ENCODE data around the gene FLT3LG. TPM values are rescaled to one million over a fixed set of nuclear protein-coding genes. Genes with fewer than 3 reads are reported as not detected.

FLT3LG gene
- total RNA-seq, 1 experiment from 2014 or later: 0.18 TPM

- H3K27me3 ChIP-seq (ENCODE audit: low read length): peaks cover 28% of the 10 kb centered on the region
- 0 out of 2 replicates have a peak, but pooled peaks cover 8% of the 10 kb centered on the region for H3K4me1 ChIP-seq (ENCODE audit: insufficient read depth, low read length)
- DNase-seq (no peak), ATAC-seq (no peak)
- no peak overlapping the region for H3K9ac ChIP-seq (ENCODE audit: low read length)
- no peak overlapping the region for H3K4me2 ChIP-seq (ENCODE audit: low read length)
- no TSS peak for BruUV-seq (replicated peaks)
- no peaks in the 10 kb centered on the region for H3K79me2 ChIP-seq (ENCODE audit: low read length)
- H2AFZ ChIP-seq (ENCODE audit: low read length): no peak overlapping the region
- intact Hi-C loops (cut with micrococcal nuclease): no loop called here
- H3K9me3 ChIP-seq (ENCODE audit: low read length): no peaks in the 10 kb centered on the region
- no peak overlapping the region for H3K27ac ChIP-seq (ENCODE audit: low read length)
- no peaks in the 10 kb centered on the region for H3K36me3 ChIP-seq (ENCODE audit: low read depth, low read length)
- H3F3A ChIP-seq (ENCODE audit: low read length, unreplicated experiment): no peaks in the 10 kb centered on the region
- TF ChIP-seq EZH2phosphoT487 (IDR thresholded peaks at IDR 0.05; ENCODE audit: borderline replicate concordance, low read length): no peak
- TF ChIP-seq CTCF (conservative IDR thresholded peaks at IDR 0.05; ENCODE audit: low read depth, low read length): no peak
- TF ChIP-seq EZH2 (IDR thresholded peaks at IDR 0.05; ENCODE audit: low read length, unreplicated experiment): no peak
- H3K9me2 ChIP-seq (replicated peaks; ENCODE audit: low read length): no peaks in the 10 kb centered on the region
- no peaks in the 10 kb centered on the region for H4K20me1 ChIP-seq (ENCODE audit: low read length)
- CTCF ChIA-PET: no interaction called here
- POLR2A ChIA-PET (ENCODE audit: unreplicated experiment): no interaction called here
- no peak overlapping the region for H3K4me3 ChIP-seq (ENCODE audit: low read length)
These were observed 41.6 kb upstream of the FLT3LG start for GRCh38 chr19:49432141-49433073.

GRCh38 chr19:49433240-49433901 lies 40.6 kb upstream of the FLT3LG start:
- H3K9ac ChIP-seq (ENCODE audit: low read length): no peak overlapping the region
- intact Hi-C loops (cut with micrococcal nuclease): no loop called here
- DNase-seq (no peak), ATAC-seq (no peak)
- H3K9me3 ChIP-seq (ENCODE audit: low read length): no peaks in the 10 kb centered on the region
- no peak overlapping the region for H3K4me3 ChIP-seq (ENCODE audit: low read length)
- ChIA-PET POLR2A (ENCODE audit: unreplicated experiment) (no interaction called here), CTCF (no interaction called here)
- no peak overlapping the region for H3K4me2 ChIP-seq (ENCODE audit: low read length)
- H3K4me1 ChIP-seq (ENCODE audit: insufficient read depth, low read length): 0 out of 2 replicates have a peak, but pooled peaks cover 2% of the 10 kb centered on the region
- H3K79me2 ChIP-seq (ENCODE audit: low read length): no peaks in the 10 kb centered on the region
- H3F3A ChIP-seq (ENCODE audit: low read length, unreplicated experiment): no peaks in the 10 kb centered on the region
- no peaks in the 10 kb centered on the region for H3K36me3 ChIP-seq (ENCODE audit: low read depth, low read length)
- H3K9me2 ChIP-seq (replicated peaks; ENCODE audit: low read length): no peaks in the 10 kb centered on the region
- BruUV-seq (replicated peaks): no TSS peak
- H3K27ac ChIP-seq (ENCODE audit: low read length): no peak overlapping the region
- H2AFZ ChIP-seq (ENCODE audit: low read length): no peak overlapping the region
- no peaks in the 10 kb centered on the region for H4K20me1 ChIP-seq (ENCODE audit: low read length)
- TF ChIP-seq CTCF (conservative IDR thresholded peaks at IDR 0.05; ENCODE audit: low read depth, low read length) (no peak), EZH2phosphoT487 (IDR thresholded peaks at IDR 0.05; ENCODE audit: borderline replicate concordance, low read length) (no peak), EZH2 (IDR thresholded peaks at IDR 0.05; ENCODE audit: low read length, unreplicated experiment) (no peak)
- peaks cover 28% of the 10 kb centered on the region for H3K27me3 ChIP-seq (ENCODE audit: low read length)
